Activated T-cell treated with anti-CD3 and anti-CD28 coated beads, Interleukin-2, amount 50 U/mL, for 24 hours (primary cell): ENCODE measurements around the gene TLR1.
"Not testable (repeated sequence)": the region's sequence is repeated elsewhere in the genome, so short reads cannot be mapped to it uniquely, and the experiment has no call there.

Experiments
- DNase-seq: peaks from one replicate; pipeline ENCODE4 v3.0.0-alpha.2; 2020
- H3K27ac Mint-ChIP-seq: 2 replicates; pipeline ENCODE4 v1.8.0; 2020; ENCODE audit warnings: mild to moderate bottlenecking, mixed read lengths
- H3K27me3 Mint-ChIP-seq: 2 replicates; pipeline ENCODE4 v1.8.0; 2020; ENCODE audit warnings: mixed read lengths
- H3K36me3 Mint-ChIP-seq: 2 replicates; pipeline ENCODE4 v1.8.0; 2020; ENCODE audit warnings: low read depth, mixed read lengths
- H3K4me1 Mint-ChIP-seq: 2 replicates; pipeline ENCODE4 v1.8.0; 2020; ENCODE audit warnings: low read depth, mixed read lengths
- H3K4me3 Mint-ChIP-seq: 2 replicates; pipeline ENCODE4 v1.8.0; 2020; ENCODE audit warnings: mild to moderate bottlenecking, moderate library complexity, mixed read lengths
- H3K9me3 Mint-ChIP-seq: 2 replicates; pipeline ENCODE4 v1.8.0; 2020; ENCODE audit warnings: mixed read lengths

The TLR1 gene

DNA sequence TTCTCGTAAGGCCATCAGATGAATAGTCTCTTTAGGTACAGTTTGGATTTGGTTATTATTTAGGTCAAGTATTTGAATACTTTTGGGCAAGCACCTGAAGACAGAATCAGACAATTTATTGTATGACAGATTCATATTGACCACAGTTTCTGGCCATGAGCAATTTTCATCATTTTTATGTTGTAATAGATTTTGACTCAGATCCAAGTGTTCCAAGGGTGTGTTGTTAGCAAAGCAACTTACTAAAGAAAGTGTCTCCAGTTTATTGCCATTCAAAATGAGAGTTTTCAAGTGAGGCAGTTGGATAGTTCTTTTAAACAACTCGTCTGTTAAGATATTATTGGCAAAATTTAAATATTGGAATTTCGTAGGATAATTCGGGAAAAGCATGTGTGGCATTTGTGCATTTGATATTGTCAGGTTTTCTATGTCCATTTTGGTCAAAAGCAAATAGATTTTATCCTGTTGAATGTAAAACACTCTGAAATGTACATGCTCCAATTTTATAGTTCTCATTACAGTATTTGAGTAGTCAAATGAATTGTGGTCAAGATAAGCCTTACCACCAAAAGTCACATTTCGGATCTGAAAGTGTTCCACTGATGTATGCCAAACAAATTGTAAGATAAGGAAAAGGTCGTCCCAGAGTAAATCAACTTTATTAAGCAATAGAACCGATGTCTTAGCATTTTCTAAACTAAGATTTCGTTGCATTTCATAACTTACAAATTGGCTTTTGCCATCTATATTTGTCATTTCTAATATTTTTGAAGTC, 30.2 kb downstream of the TLR1 start:
- Mint-ChIP-seq H3K9me3 (no peaks in the 10 kb centered on the region), H3K36me3 (no peaks in the 10 kb centered on the region), H3K4me1 (no peaks in the 10 kb centered on the region), H3K27me3 (no peaks in the 10 kb centered on the region), H3K4me3 (no peak overlapping the region), H3K27ac (no peak overlapping the region)
- DNase-seq: no peak

- H3K9me3 Mint-ChIP-seq: peaks cover 12% of the 10 kb centered on the region
- not testable (repeated sequence) for H3K27me3 Mint-ChIP-seq, H3K36me3 Mint-ChIP-seq, DNase-seq, H3K27ac Mint-ChIP-seq, H3K4me1 Mint-ChIP-seq, H3K4me3 Mint-ChIP-seq
Observed at GRCh38 chr4:38770281-38770680, 34.3 kb downstream of the TLR1 start.

GRCh38 chr4:38769857-38770256, 34.7 kb downstream of the TLR1 start:
- H3K27ac Mint-ChIP-seq: no peak overlapping the region
- no peaks in the 10 kb centered on the region for H3K4me1 Mint-ChIP-seq
- H3K9me3 Mint-ChIP-seq: peaks cover 12% of the 10 kb centered on the region
- H3K36me3 Mint-ChIP-seq: no peaks in the 10 kb centered on the region
- DNase-seq: no peak
- H3K27me3 Mint-ChIP-seq: no peaks in the 10 kb centered on the region
- no peak overlapping the region for H3K4me3 Mint-ChIP-seq

DNA sequence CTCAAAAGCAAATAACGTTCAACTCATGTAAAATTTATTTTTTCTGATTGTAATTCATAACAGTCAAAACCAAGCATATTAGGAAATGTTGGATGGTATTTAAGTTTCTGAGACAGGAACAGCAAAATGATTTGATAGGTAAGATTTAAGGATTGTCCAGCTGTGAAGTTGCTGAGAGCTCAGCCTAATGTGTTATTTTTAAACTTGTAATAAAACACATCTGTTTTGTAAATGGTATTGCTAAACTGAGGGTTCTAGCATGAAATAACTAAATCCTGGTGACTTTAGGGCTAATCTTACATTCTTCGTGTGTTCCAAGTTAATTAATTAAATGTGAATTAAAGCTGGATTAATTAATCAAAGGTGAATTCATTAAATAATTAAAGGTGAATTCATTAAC, 35.1 kb downstream of the TLR1 start:
- Mint-ChIP-seq H3K4me3 (no peak overlapping the region), H3K4me1 (no peaks in the 10 kb centered on the region), H3K27me3 (no peaks in the 10 kb centered on the region), H3K27ac (no peak overlapping the region), H3K9me3 (peaks cover 12% of the 10 kb centered on the region), H3K36me3 (no peaks in the 10 kb centered on the region)
- no peak for DNase-seq

DNA sequence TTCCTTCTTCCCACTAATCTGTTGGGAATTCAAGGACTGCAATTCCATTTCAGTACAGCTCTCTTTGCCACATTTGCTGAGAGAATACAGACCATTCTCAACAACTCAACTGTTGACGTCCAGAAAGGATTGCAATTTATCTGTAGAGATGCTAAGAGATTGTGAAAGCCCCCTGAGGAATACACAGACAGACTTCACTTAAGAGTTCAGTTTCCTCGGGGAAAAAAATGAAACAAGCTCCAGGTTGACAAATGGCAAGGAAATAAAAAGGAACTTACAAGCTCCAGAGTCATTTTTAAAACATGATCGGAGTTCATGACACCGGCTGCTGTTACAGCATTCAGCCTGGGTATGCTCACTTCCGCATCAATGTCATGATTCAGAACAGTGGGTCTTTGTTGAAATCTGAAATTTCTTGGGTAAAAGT, 35.6 kb downstream of the TLR1 start:
- Mint-ChIP-seq H3K27me3 (no peaks in the 10 kb centered on the region), H3K27ac (no peak overlapping the region), H3K4me1 (no peaks in the 10 kb centered on the region), H3K4me3 (no peak overlapping the region), H3K36me3 (no peaks in the 10 kb centered on the region), H3K9me3 (peaks cover 12% of the 10 kb centered on the region)
- no peak for DNase-seq

- H3K4me1 Mint-ChIP-seq, H3K27me3 Mint-ChIP-seq, H3K4me3 Mint-ChIP-seq: not testable (repeated sequence)
Observed at GRCh38 chr4:38766940-38767339, 37.7 kb downstream of the TLR1 start.

GRCh38 chr4:38765382-38765781, 39.2 kb downstream of the TLR1 start:
- peaks cover 15% of the 10 kb centered on the region for H3K4me1 Mint-ChIP-seq
- H3K27ac Mint-ChIP-seq: no peak overlapping the region
- DNase-seq: no peak
- H3K36me3 Mint-ChIP-seq: no peaks in the 10 kb centered on the region
- H3K9me3 Mint-ChIP-seq: peaks cover 12% of the 10 kb centered on the region
- H3K4me3 Mint-ChIP-seq: no peak overlapping the region
- H3K27me3 Mint-ChIP-seq: no peaks in the 10 kb centered on the region

More at GRCh38 chr4:38766940-38767339, 37.7 kb downstream of the TLR1 start:
- H3K36me3 Mint-ChIP-seq, H3K27ac Mint-ChIP-seq, DNase-seq: not testable (repeated sequence)
- H3K9me3 Mint-ChIP-seq: peaks cover 12% of the 10 kb centered on the region

DNA sequence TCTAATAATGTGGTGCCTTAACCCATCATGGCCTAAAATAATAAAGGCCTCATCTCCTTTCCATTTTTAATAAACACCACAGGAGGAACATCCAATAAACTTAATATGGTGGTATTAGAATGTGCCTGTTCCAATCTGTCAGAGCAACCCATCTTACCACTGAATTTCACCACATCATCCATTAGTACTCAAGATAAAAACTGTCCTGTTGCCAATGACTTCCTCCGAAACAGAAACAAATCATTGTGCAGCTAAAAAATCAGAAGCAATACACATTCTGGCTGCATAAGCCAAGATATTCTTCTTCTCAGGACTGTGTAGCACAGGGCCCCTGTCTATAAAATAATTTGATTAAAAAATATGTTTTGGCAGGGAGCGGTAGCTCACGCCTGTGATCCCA, 40.3 kb downstream of the TLR1 start:
- no peaks in the 10 kb centered on the region for H3K36me3 Mint-ChIP-seq

DNA sequence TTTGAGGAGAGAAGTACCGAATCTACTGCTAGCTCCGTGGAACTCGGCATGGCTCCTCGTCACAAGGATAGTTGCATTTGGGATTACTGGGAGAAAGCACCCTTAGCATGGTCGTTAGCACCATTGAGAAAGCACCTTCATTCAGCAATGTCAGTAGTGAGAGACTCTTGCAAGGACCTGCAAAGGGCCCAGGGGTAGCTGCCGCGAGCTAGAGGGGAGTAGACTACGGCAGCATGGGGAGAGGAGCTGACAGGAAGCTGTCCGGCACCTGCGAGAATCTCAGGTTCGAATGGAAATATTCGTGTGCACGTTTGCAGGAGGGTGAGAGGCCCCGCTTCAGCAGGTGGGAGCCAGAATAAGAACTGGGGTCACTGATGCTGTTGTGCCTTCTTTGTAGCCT, 42.0 kb downstream of the TLR1 start:
- Mint-ChIP-seq H3K36me3 (no peaks in the 10 kb centered on the region), H3K4me3 (no peak overlapping the region), H3K4me1 (peaks cover 19% of the 10 kb centered on the region), H3K27ac (no peak overlapping the region), H3K27me3 (no peaks in the 10 kb centered on the region), H3K9me3 (peaks cover 12% of the 10 kb centered on the region)
- no peak for DNase-seq

More for the DNA sequence above, 40.3 kb downstream of the TLR1 start:
- H3K27me3 Mint-ChIP-seq: no peaks in the 10 kb centered on the region
- H3K27ac Mint-ChIP-seq: no peak overlapping the region
- H3K4me1 Mint-ChIP-seq: peaks cover 17% of the 10 kb centered on the region
- H3K9me3 Mint-ChIP-seq: peaks cover 12% of the 10 kb centered on the region
- no peak for DNase-seq
- no peak overlapping the region for H3K4me3 Mint-ChIP-seq

GRCh38 chr4:38759790-38760122, 44.8 kb downstream of the TLR1 start:
- H3K27ac Mint-ChIP-seq: no peak overlapping the region
- H3K9me3 Mint-ChIP-seq: no peaks in the 10 kb centered on the region
- peaks cover 19% of the 10 kb centered on the region for H3K4me1 Mint-ChIP-seq
- no peak overlapping the region for H3K4me3 Mint-ChIP-seq
- DNase-seq: no peak
- H3K36me3 Mint-ChIP-seq: no peaks in the 10 kb centered on the region
- H3K27me3 Mint-ChIP-seq: no peaks in the 10 kb centered on the region

- Mint-ChIP-seq H3K4me1 (peaks cover 19% of the 10 kb centered on the region), H3K27ac (no peak overlapping the region), H3K36me3 (no peaks in the 10 kb centered on the region), H3K9me3 (no peaks in the 10 kb centered on the region), H3K27me3 (no peaks in the 10 kb centered on the region), H3K4me3 (no peak overlapping the region)
- DNase-seq: peak; percentile 57
Observed at GRCh38 chr4:38759113-38759789, 45.3 kb downstream of the TLR1 start.

DNA sequence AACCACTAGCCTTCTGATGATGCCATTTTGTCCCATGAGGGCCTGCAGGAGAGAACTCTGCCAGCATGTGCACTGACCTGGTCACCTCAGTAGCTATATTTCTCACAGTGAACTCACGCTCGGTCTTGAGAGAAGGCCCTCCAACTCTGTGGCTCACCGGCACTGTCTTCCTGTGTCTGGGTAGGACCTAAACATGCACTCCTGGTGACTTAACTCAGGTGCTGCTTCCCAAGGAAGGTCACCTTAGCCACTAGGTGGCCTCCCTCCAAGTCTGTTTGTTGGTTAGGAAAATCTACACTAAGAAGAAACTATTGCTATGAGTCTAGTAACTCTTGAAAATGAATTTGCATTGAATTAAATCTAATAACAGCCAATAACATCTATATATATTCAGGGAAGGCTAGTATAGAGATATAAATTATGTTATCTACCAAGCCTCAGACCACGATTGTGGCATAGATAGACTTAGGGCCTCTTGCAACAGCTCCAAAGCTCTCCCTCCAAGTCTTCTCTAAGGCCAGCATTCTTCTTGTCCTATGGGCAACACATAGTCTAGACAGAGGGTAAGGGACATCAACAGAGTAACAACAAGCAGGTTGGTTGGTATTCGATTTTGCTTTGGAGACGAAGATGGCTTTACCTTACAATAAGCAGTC, 46.5 kb downstream of the TLR1 start:
- no peak overlapping the region for H3K4me3 Mint-ChIP-seq
- DNase-seq: no peak
- H3K27ac Mint-ChIP-seq: no peak overlapping the region
- no peaks in the 10 kb centered on the region for H3K9me3 Mint-ChIP-seq
- peaks cover 19% of the 10 kb centered on the region for H3K4me1 Mint-ChIP-seq
- no peaks in the 10 kb centered on the region for H3K36me3 Mint-ChIP-seq
- no peaks in the 10 kb centered on the region for H3K27me3 Mint-ChIP-seq

DNA sequence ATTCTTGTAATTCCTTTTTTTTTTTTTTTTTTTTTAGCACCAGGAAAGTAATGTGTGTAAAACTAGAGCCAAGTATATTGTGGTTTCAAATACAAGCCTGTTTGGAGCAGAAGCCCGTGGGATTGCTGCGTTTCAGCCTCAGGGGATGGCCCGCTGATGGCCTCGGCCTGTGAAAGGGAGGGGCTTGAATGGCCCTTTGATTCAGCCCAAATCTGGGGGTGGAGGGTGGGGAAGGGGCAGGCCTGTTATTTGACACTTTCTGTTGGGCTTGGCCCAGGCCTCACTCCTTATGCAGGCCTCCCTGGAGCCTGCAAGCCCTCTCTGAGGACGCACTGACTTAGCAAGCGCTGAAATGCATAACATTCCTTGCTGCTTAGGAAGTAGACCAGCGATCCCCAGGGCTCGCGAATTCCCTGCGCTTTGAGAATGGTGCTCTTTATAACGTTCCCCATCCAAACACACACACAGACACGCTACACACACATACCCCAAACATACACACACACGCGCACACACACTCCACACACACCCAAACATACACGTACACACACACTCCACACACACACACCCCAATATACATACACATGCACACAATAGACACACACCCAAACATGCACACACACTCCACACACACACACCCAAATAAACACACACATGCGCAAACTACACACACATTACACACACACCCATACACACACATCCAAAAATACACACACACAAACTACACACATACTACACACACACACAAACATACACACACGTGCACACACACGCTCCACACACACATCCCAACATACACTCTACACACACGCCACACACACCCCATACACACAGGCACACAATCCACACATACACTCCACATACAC, 51.4 kb downstream of the TLR1 start:
- no peaks in the 10 kb centered on the region for H3K27me3 Mint-ChIP-seq
- peaks cover 5% of the 10 kb centered on the region for H3K9me3 Mint-ChIP-seq
- no peak for DNase-seq
- peaks cover 8% of the 10 kb centered on the region for H3K4me1 Mint-ChIP-seq
- no peak overlapping the region for H3K4me3 Mint-ChIP-seq
- peaks cover 3% of the 10 kb centered on the region for H3K36me3 Mint-ChIP-seq
- no peak overlapping the region for H3K27ac Mint-ChIP-seq

- Mint-ChIP-seq H3K9me3 (peaks cover 7% of the 10 kb centered on the region), H3K27me3 (no peaks in the 10 kb centered on the region), H3K4me3 (no peak overlapping the region), H3K36me3 (peaks cover 3% of the 10 kb centered on the region), H3K4me1 (peaks cover 8% of the 10 kb centered on the region), H3K27ac (no peak overlapping the region)
- DNase-seq: no peak
Observed at GRCh38 chr4:38752372-38752940, 52.1 kb downstream of the TLR1 start.
